Coronary artery (tissue), 2 donors: ENCODE measurements around the gene MAPK8.

ENCODE experiments used
- DNase-seq: peaks from one replicate; pipeline ENCODE4 v3.0.0-alpha.2; 2017; ENCODE audit warnings: low spot score
- H3K27ac ChIP-seq, 2 donors: fragments of 200-600 bp; sonication (generic); one replicate each; pipeline ENCODE4 v1.5.1; 2016 to 2019
- H3K4me3 ChIP-seq: fragments of 200-600 bp; sonication (generic); 2 replicates; pipeline ENCODE4 v1.5.1; 2016; ENCODE audit warnings: mild to moderate bottlenecking, moderate library complexity
- CTCF ChIP-seq: fragments of 200-600 bp; sonication (generic); IDR thresholded peaks from one replicate; pipeline ENCODE4 v1.5.1; 2019; ENCODE audit warnings: antibody characterized with exemption

MAPK8 gene

GRCh38 chr10:48450741-48451466, 144.4 kb downstream of the MAPK8 start:
- DNase-seq = no peak
- no peak overlapping the region for H3K4me3 ChIP-seq
- no peak overlapping the region for H3K27ac ChIP-seq

DNA sequence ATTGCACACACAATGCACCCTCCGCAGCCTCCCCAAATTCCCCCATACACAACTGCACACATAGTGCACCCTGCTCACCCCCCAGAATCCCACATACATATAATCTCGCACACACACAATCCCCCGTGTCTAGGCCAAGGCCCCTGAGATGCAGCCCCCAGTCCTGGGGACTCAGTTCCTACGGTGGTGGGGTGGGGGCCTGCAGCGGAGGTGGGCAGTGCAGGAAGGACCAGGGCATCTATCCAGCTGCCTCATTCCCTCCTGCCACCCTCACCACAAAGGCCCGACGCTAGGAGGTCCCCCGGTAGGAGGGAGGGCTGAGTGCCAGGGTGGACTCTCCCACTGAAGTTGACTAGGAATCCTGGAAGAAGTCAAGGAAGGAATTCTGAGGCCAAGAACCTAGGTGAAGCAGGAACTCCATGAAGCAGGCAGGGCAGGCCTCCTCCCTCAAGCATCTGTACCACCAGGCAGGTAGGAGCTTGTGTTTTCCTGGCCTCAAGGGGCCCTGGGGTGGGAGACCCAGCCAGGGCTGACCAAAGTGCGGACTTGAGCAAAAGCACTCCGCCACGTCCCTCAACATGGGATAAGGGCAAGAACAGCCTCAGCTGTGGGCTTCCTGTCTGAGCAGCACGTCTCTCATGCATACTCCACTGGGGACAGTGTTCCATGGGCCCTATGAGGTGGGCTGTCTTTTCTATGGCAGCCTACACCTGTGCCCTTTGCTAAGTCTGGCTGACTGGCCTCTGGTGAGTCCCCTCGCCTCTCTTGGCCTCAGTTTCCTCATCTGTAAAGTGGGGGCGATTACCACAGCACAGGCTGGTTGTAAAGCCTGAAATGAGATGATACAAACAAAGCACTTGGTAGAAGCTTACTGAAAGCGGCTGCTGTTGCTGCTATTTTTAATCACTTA, 145.7 kb downstream of the MAPK8 start:
- Histone ChIP-seq H3K27ac (no peak overlapping the region), H3K4me3 (no peak overlapping the region)
- TF ChIP-seq CTCF = no peak
- no peak for DNase-seq

More at GRCh38 chr10:48450741-48451466, 144.4 kb downstream of the MAPK8 start:
- TF ChIP-seq CTCF = no peak

DNA sequence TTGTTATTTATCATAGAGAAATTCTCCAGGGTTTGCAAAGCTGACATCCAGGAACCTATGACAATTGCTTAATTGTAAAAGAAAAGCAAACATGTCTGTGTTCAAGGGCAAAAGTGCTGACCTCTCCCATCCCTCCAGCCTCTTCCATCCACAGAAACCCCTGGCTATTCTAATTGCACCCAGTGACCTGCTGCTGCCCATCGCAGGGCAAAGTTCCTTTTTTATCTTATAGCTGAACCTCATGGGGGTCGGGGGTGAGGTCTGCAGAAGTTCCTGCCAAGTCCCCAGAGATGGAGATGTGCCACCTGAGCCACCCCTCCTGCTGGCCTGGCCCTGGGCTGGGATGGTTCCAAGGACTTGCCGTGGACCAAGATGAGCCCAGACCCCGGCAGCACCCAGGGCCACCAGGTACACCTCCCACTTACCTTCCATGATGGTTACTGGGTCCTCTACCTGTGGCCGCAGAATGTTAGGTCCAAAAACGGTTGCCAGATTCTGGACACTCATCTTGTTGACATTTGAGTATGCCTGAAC, 146.5 kb downstream of the MAPK8 start:
- DNase-seq = peak; percentile 61
- Histone ChIP-seq H3K27ac (no peak overlapping the region), H3K4me3 (no peak overlapping the region)
- TF ChIP-seq CTCF = no peak

DNA sequence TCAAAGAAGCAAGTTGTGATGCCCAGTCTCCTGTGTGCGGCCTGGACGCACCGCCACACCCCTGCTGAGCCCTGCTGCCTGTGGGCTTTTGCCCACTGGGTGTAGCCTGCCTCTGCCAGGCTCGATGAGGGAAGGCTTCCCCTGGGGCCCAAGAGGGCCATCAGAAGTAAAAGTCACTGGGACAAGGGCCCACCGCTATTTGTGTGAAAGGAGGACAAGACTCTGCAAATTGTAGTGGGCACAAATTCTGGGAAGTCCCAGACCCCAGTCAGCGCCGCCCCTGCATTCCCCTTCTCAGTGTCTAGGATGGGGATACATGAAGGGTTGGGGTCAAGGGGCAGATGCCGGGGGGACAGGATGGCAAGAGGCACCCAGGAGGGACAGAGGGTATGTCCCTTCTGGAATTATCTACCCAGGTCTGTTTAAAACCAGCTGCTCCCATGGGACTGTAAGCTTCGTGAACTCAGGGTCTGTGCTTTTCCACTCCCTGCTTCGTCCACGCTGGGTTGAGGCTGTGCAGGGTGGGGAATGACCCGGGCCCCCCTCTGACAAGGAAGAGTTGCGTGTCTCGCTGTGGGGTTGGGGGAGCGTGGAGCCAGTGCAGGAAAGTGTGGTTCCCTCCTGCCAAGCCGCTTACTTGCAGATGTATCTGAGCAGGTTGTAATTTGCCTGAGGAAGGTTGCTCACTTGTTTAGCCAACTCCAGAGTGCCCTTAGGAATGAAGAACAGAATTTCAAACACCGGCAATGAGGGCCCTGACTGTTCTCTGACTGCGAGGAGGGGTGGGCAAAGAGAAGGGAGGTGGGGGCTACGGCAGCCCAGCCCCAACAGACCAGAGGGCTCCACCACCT, 147.2 kb downstream of the MAPK8 start:
- Histone ChIP-seq H3K4me3 (no peak overlapping the region), H3K27ac (no peak overlapping the region)
- no peak for TF ChIP-seq CTCF
- DNase-seq = peak; percentile 55

GRCh38 chr10:48454302-48455054, 148.0 kb downstream of the MAPK8 start:
- H3K4me3 ChIP-seq = no peak overlapping the region
- no peak for TF ChIP-seq CTCF
- peak; percentile 61 for DNase-seq
- no peak overlapping the region for H3K27ac ChIP-seq

DNA sequence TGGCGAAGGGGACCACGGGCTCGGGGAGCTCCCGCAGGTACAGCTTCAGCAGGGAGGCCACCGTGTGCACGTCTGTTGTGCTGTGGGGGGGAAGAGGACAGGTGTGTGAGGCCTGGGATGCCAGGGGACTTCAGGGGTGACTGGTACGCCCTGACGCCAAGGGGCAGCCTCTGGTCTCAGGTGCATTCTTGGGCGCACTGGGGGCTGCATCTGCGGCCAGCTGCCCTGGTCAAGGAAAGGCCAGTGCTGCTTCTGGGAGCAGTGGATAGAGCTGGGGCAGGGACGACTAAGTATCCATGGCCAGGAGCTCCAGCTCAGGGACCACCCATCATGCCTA, 148.5 kb downstream of the MAPK8 start:
- no peak overlapping the region for H3K27ac ChIP-seq
- DNase-seq = peak; percentile 62
- no peak overlapping the region for H3K4me3 ChIP-seq
- TF ChIP-seq CTCF = no peak
